NCI-H1092 treated with DMSO at 0.1 percent for 48 hours (cell line): ENCODE results near the gene CPXM2.
A peak's percentile ranks its signal among the peaks of the same experiment; 100 is the strongest.

Experiments
- DNase-seq: peaks from one replicate; lab custom pipeline; 2025; lab: John Stamatoyannopoulos, UW

The CPXM2 gene

DNA sequence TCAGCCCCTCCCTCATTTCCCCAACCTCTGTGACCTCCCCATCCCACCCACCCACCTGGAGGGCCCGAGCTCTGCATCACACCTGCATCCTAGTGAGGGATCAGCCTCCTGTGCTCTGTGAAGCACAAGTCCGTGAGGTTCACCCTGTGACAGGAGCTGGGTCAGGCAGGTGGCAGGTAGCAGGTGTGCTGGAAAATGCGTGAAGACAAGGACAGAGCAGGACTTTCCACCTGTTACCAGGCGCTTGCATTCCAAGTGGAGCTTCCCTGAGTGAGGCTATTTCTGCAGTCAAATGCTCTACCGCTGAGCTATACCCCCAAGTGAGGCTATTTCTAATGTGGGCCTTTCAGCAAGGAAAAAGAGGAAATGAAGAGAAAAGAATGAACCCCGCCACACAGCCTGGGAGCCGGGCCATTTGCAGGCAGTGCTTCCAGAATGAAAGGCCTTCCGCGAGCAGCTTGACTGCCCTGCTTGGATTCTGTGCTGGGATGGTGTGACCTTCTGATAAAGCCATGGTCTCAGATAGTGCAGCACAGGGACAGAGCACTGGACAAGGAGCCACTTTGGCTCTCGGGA, 13.3 kb upstream of the CPXM2 start:
- no peak for DNase-seq

DNA sequence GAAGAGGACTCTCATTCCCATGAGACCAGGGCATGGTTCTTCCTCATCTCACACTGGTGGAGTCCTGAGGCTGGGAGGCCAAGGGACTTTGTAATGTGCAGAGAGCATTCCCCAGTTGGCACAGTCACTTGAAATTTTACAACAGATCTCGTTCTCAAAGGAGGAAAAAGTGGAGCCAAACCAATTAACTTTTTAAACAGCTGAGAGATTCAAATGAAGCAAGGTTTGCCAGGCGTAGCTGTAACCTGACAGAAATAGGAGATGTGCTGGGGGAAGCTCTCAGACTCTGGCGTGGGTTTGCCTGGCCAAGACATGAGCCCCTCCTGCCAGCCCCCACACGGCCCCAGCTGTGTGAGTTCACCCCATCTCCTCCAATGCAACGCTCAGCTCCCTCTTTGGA, 12.0 kb upstream of the CPXM2 start:
- DNase-seq, result no peak

DNA sequence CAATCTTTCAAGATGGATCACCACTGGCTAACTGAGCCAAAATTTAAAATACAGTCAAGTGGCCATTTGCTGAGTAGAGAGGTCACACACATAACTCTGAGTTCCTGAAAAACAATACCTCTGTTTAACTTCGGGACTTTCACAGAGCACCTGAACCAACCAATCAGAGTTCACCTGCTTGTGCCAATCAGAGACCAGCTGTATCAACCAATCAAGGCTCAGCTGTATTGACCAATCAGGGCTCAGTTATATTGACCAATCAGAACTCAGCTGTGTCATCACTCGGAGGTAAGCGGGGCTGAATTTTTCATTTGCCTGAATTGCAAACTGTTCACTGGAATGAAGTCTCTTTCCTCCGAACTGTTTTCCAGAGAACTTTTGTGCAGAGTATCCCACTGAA, 10.0 kb upstream of the CPXM2 start:
- DNase-seq, result no peak

DNA sequence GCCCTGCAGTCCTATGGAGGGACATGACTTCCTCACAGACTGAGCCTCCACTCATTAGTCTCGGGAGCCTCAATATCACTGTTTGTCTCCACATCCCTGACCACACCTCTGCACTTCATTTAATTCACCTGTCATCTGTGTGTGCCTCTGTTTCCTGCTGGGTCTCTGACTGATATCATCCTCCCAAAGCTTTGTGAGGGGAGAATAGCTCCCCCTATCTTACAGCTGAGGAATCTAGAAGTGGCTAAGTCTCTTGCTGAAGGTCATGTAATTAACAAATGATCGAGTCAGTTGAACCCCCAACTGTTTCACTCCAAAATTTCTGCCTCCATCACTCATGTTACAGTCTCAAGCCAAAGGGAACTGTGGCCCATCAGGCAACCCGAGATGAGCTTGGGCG, 5.5 kb upstream of the CPXM2 start:
- no peak for DNase-seq

DNA sequence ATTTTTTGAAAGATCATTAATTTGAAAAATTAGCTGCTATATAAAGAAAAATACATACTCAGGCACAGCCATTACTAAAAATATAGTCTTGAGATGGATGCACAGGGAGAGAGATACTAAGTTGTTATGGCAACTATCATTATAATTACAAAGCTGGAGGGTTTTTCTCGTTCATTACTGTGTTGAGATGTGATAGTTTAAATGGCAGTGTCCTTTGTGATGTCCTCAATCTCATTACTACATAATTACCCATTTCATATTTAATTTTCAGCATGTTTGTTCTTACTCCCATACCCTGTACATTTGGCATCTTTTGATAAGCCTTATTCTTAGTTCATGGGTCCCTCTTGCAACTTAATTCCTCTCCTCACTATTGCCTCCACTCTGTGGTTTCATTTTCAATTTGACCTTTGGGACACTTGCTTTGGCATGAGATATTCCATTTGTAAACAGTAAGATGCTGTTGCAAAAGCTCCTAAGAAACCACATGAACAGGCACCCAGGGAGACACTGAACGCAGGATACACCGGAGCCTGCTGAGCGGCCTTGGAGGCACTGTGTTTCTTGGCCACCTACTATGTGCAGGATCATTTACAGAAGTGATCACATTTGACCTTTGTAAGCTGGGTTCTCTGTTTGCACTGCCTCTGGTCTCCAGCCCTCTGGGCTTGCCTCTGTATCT, 4.8 kb upstream of the CPXM2 start:
- DNase-seq, result peak; percentile 30

DNA sequence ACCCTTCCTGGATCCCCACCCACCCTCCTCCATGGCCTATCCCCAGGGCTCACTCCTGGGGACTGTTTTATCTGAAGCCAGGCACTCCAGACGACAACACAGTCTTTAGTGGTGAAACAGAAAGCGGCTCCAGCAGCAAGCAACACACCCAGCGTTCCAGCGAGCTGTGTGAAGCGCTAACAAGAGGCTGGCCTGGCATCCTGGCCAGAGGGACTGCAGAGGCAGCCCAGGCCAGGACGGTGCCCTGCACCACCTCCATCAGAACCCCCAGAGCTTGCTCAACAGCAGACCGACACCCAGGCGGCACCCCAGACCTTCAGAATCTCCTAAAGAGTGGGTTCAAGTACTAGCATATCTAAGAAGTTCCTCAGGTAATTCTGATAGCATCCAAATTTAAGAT, 2.0 kb upstream of the CPXM2 start:
- no peak for DNase-seq

DNA sequence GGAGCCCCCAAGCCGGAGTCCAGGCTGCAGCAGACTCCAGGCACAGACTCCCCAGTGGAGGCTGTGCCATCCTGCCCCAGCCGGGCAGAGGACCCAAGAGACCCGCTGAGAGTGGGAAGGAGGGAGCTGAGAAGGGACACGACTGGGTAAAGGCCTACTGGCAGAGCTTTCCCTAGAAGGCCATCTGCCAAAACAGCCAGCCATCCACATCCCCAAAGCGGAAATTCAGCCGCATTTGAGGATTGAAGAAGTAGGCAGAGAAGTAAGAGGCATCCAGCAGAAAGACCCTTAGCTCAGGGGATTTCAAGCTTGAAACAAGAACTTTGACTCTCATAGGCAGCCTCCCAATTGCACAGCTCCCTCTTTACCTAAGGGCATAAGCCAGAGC, 857 bp downstream of the CPXM2 start:
- no peak for DNase-seq

DNA sequence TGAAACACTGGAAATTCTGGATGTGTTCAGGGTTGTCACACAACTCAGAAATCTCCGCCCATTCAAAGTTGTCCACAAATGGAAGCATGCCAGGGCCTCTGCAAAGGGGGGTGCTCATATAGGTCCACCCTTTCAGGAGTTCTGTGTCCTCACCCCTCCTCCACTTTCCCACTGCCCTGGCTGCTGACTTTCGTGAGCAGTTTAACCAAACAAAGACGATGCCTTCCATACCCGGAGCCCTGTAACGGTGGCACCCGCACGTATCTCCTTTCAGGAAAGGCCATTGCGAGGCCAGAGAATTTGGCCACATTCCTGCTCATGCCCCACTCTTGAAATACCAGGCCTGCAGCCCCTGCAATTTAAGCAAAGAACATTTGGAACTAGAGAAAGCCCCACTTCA, 1.4 kb downstream of the CPXM2 start:
- DNase-seq, result no peak

DNA sequence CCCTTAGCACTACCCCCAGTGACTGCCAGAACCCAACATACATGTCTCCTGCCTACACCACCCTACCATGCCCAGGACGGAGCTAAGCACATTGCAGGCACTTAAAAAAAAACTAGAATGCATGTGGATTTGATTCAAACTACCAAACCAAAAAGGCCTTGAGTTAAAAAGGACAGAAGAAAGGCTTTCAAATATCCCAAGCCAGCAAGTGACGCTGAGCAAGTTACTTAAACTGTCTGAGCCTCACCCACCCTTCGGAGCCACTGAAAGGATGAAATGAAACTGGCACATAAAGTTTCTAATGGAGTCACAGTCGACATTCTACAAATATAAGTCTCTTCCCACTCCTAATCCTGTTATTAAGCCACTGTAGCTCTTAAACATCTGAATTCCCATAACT, 1.8 kb downstream of the CPXM2 start:
- DNase-seq, result no peak

DNA sequence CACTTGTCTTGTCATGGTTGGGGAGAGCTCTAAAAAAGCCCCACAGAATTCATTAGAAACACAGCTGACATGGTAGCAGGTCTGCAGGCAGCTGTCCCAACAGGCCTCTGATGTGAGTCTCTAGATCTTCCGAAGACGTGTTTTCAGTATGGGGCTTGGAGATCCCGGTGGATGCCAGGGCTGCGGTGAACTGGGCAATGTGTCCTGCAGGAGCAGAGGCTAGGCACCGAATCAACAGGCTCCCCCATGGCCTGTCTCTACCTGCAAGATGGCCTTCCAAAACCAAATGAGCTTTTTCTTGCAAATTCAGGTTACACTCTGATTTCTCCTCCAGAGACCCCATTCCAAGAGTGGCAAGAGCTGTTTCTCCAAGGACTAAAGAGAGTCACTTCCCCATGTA, 2.9 kb downstream of the CPXM2 start:
- no peak for DNase-seq

DNA sequence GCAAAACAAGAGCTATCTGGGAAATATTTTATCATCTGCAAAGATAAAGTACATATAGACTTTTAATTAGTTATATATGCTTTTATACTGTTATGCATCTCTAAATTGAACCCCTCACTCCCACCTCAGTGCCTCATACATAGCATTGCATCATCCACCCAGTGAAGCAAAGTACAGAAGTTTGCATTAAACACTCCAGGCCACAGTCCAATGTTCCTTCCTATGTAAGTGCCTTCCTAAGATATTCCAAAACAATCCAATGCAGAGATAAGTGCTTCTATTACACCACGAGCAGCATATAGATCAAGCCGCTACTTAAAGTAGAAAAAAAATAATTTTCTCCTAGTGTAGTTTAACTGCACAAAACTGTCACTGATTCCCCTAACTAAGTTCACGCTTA, 3.4 kb downstream of the CPXM2 start:
- DNase-seq, result no peak

DNA sequence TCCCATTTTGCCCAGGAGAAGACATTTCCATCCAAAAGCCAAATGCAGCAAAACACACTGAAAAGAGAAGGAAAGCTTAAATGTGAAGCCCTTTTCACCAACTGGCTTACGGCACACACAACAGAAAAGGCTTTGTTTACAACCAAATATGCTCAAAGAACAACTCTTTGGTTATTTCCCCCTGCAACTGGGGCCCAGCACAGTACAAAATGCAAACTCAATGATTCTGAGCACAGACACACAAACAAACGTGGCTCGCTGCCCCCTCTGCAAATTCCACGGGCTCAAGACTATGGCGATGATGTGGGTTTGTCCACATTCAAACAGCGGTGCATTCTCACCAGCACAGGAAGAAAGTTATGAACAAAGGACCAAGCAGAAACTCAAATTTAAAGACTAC, 5.3 kb downstream of the CPXM2 start:
- DNase-seq, result no peak

DNA sequence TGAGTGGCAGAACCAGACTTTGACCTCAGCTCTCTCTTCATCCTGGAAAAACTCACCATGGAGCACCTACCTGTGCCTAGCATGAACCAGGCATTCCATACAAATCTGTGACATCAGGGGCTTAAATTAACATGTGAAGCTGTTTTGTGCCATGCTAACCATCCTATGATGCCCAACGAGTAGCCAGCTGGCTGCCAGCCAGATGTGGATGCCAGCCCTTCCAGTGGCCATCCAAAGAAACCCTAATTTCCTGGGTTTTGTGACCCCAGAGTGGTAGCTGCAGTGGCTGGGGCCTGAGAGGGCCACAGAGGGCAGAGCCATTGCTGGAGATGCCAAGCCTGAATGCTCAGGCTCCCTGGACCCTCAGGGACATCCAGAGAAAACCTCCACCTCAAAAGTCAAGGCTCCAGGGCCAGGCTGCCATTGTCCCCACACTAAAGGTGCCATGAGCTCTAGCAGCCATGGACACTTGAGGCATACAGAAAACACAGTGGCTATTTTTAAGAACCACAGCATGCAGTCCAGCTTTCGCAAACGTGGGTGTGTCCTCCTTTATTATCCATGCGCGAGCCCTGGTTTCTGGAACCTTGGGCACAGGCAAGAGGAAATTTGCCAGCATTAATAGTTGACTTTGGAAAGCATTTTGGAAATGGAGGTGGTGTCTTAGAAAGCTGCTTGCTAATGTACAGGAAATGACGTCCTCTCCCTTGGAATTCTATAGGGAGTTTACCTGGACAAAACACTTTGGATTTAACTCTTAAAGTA, 6.0 kb downstream of the CPXM2 start:
- no peak for DNase-seq

DNA sequence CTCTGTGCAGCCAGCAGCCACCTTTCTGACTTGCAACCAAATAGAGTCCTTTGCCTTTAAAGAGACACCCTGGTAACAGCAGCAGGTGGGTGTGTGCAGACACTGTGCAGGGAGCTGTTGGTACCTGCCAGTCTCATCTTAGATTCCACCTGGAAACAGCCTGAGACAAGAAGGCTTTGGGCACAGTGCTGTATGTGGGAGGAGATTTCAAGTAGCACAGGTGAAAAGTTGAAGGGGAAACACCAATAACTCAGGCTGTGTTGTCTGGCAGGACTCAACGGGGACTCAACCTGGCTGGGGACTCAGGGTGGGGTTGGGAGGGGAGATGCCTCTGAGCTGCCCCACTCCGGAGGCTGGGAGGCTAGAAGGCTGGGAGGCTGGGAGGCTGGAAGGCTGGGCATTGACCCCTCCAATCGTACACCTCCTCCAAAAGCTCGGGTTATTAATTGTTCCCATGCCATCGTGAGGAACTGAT, 6.7 kb downstream of the CPXM2 start:
- DNase-seq, result no peak

DNA sequence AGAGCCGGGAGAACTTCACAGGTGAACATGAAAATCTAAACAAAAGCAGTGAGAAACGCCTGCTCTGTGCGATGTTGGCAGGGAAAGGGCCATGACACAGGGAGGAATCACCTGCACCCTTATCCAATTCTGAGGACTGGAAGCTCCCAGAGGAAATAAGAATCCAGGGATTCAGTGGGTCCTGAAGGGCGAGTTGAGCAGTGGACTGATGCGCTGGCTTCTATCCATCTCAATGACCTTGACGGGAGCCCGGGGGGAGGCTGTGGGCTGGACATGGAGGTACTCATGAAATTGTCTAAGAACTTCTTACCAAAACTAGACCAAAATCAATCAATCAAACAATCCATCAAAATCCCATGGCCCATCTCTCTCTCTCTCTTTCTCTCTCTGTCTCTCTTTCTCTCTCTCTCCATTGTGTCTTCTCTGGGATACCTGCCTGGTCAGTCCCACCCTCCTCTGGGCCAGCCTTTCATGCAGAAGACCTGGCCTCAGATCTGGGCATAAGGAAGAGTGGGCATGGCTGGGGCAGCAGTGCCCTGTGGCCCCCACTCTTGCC, 7.2 kb downstream of the CPXM2 start:
- DNase-seq, result no peak

DNA sequence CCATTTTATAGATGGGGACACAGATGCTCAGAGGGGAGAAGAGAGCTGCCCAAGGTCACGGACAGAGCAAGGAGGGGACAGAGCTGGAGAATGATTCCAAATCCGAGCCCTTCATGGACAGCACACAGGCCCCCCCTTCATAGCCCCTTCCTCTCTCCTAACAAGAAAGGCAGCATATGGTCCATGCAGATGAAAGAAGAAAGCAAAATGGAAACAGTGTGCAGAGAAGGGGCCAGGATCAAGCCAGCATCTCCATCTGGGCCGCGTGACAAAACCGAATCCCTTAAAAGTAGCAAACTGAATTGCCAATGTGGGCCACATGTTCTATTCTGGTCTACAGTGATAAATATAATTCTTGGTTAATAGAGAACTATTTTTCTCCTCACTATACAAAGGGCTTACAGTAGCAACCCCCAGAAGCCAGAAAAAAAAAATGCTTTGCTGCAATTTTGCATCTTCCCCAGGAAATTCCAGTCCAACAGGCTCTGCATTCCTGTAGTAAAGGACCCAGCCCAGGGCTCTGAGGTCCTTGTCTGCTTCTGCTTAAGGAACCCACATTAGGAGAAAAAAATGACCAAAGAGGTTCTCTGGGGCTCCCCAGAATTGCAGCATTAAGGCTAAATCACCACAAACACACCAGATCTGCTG, 7.8 kb downstream of the CPXM2 start:
- no peak for DNase-seq

DNA sequence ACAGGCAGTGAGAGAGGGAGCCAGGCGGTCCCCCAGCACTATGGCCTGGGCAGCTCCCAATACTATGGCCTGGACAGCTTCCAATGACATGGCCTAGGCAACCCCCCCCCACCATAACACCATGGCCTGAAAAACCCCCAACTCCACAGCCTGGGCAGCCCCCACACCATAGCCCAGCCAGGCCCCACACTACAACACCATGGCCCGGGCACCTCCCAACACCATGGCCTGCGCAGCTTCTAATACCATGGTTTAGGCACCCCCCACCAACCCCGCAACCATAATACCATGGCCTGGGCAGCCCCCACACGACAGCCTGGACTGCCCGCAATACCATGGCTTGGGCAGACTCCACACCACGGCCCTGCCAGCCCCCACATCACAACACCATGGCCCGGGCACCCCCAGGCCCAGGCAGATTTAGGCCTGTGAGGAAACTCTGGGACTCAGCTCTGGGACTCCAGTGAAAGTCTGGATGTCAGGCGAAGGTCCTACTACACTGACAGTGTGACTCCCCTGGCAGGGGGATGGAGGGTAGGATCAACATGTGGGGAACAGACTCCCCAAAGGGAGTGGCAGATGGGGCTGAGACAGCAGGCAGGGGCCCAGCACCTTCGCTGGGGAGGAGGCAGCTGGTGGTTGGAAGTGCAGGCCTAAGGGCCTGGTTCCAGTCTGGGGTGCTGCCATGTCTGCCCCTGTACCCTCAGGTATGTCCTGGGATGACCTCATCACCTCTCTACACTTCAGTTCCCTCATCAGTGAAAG, 8.7 kb downstream of the CPXM2 start:
- DNase-seq, result no peak

DNA sequence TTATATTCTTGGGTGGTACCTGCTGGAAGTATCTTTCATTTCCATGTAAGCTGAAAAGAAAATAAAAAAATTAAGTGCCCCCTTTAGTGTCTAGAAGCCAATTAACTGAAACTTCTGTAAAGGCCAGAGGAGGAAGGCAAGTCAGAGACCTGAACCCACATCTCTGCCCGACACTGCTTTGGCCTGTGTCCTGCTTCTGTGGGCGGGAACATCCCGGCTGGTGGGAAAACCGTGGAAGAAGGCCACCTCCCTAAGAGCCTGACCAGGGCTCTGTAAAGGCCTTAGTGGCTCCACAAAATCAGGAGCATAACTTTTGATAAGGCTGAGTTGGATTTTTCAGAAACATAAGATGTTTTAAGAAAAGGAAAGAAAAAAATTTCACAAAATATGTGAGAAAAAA, 9.4 kb downstream of the CPXM2 start:
- DNase-seq, result no peak

DNA sequence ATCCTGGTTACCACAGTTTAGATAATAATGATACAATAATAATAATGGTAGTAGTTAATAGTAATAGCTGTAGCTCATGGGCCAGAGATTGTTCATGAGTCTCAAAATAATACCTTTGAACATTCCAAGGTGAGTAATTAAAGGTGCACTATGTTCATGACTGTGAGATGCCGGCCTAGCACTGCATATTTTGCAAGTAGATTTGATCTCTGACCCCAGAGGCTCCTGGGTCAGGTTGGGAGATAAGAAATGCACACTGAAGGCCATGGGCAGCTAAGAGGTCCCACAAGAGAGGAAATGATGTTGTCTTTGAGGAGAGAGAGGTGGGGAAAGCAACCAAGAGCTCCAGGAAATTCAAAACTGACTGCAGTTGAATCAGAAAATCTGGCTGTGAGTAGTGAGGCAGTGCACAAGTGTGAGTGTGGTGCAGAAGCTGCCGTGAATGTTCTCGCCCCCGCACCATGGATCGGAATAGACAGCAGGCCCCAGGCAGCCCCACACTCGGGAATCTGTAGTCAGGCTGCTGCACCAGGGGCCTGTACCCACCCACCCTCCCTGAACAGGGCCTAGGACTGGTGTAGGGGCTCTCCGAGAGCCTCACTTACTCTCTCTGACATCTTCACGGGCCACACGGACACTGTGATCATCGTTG, 11.9 kb downstream of the CPXM2 start:
- no peak for DNase-seq

DNA sequence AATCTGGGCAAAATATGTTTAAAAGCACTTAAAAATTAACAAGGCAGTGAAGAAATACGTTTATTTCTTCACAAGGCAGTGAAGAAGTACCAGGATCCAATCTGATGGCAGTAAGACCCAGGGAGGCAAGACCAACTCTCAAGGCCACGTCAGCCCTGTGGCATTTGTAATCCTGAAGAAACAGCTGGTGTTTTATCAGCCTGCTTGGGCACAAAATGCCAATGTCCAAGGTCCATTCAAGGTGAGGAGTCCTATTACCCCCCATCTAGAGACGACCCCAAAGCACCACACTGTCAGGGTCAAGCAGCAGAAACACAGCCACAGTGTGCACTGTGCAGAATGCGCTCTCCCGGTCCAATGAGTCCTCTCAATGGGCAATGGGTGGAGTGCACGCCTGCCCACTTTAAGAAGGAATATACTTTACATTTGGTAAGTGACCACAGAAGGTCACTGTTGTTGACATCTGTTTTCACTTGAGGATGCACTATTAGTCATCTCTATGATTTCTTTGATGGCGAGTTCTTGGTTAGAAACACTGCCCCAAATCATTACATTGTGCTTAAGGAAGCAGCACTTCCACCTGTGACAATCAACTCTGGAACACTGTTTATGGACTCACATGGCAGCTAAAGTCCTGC, 12.8 kb downstream of the CPXM2 start:
- DNase-seq, result no peak

DNA sequence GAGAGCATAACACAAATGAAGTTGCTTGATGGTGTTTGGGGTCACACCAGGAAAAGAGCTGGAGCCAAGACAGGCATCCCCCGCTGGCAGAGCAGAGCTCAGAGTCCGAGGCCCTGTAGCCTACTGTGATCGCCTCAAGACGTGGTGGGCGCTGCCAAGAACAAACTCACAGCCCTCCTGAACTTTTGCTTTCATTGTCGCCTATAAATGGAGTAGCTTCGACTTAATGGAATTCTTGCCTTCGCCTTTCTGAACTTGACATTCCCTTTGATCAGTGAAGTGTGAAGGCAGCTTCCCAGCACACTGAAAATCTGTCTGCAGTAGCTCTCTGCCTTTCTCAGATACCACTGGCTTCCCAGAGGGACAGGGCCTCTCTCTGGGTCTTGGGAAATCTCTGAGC, 21.3 kb downstream of the CPXM2 start:
- no peak for DNase-seq
